Neural cell (in vitro differentiated cells): ENCODE measurements around the gene FPR1. TPM values are rescaled to one million over a fixed set of nuclear protein-coding genes. Genes with fewer than 3 reads are reported as not detected.

ENCODE experiments used
- H2AFZ ChIP-seq: fragments of 200-600, 300-800 bp; sonication (generic), shearing (Covaris generic); 2 replicates; pipeline ENCODE4 v1.6.0; 2014; ENCODE audit warnings: low read depth, mild to moderate bottlenecking, antibody characterized with exemption, low read length, moderate library complexity
- H3F3A ChIP-seq: fragments of 200-600 bp; shearing (Covaris generic); 2 replicates; pipeline ENCODE4 v1.6.1; 2016; ENCODE audit warnings: mild to moderate bottlenecking, moderate library complexity, mixed read lengths, antibody characterized with exemption, low read length; ENCODE audit not compliant: insufficient read depth, poor library complexity, severe bottlenecking
- H3K27ac ChIP-seq: fragments of 200-600, 300-800 bp; sonication (generic), shearing (Covaris generic); 2 replicates; pipeline ENCODE4 v1.5.1; 2014; ENCODE audit warnings: mild to moderate bottlenecking, low read length, moderate library complexity
- H3K27me3 ChIP-seq: fragments of 300-800, 200-600 bp; sonication (generic), shearing (Covaris generic); 2 replicates; pipeline ENCODE4 v1.6.0; 2014; ENCODE audit warnings: mild to moderate bottlenecking, low read depth, low read length, moderate library complexity; ENCODE audit not compliant: insufficient read depth
- H3K36me3 ChIP-seq: fragments of 300-800, 200-600 bp; sonication (generic), shearing (Covaris generic); 2 replicates; pipeline ENCODE4 v1.5.1; 2014; ENCODE audit warnings: mild to moderate bottlenecking, antibody characterized with exemption, low read length, moderate library complexity; ENCODE audit not compliant: insufficient read depth
- H3K4me2 ChIP-seq: fragments of 300-800, 200-600 bp; sonication (generic), shearing (Covaris generic); 2 replicates; pipeline ENCODE4 v1.6.0; 2014; ENCODE audit warnings: mild to moderate bottlenecking, low read length
- H3K4me3 ChIP-seq: fragments of 300-800, 200-600 bp; sonication (generic), shearing (Covaris generic); 2 replicates; pipeline ENCODE4 v1.5.1; 2014; ENCODE audit warnings: mild to moderate bottlenecking, low read length, moderate library complexity
- H3K79me2 ChIP-seq: fragments of 200-600 bp; shearing (Covaris generic); replicated peaks from 2 replicates; pipeline ENCODE4 v1.6.0; 2014; ENCODE audit warnings: mild to moderate bottlenecking, low read length, moderate library complexity; ENCODE audit not compliant: insufficient read depth
- H3K9ac ChIP-seq: fragments of 300-800, 200-600 bp; sonication (generic), shearing (Covaris generic); 2 replicates; pipeline ENCODE4 v1.6.1; 2016; ENCODE audit warnings: mild to moderate bottlenecking, low read length, mixed read lengths
- H3K9me2 ChIP-seq: fragments of 200-600 bp; shearing (Covaris generic); 2 replicates; pipeline ENCODE4 v1.6.1; 2016; ENCODE audit warnings: mild to moderate bottlenecking, low read length, mixed read lengths; ENCODE audit not compliant: insufficient read depth
- H3K9me3 ChIP-seq: fragments of 200-600, 300-800 bp; sonication (generic), shearing (Covaris generic); 2 replicates; pipeline ENCODE4 v1.6.1; 2016; ENCODE audit warnings: mild to moderate bottlenecking, mixed run types, low read length, moderate library complexity, mixed read lengths
- H4K20me1 ChIP-seq: fragments of 200-600 bp; shearing (Covaris generic); 2 replicates; pipeline ENCODE4 v1.6.1; 2016; ENCODE audit warnings: mild to moderate bottlenecking, mixed run types; ENCODE audit not compliant: insufficient read depth
- EP300 ChIP-seq: fragments of 450-650 bp; conservative IDR thresholded peaks from 2 replicates; pipeline ENCODE4 v1.6.1; 2014; ENCODE audit warnings: antibody characterized with exemption, mild to moderate bottlenecking, moderate library complexity; ENCODE audit not compliant: poor library complexity, severe bottlenecking
- POLR2AphosphoS5 ChIP-seq: IDR thresholded peaks from 2 replicates; pipeline ENCODE4 v1.6.1; 2012
- RAD21 ChIP-seq: fragments of 450-650 bp; conservative IDR thresholded peaks from 2 replicates; pipeline ENCODE4 v1.6.1; 2014; ENCODE audit warnings: antibody characterized with exemption, mild to moderate bottlenecking, moderate library complexity
- SMC3 ChIP-seq: fragments of 450-650 bp; conservative IDR thresholded peaks from 2 replicates; pipeline ENCODE4 v1.6.1; 2014; ENCODE audit warnings: antibody characterized with exemption, mild to moderate bottlenecking, moderate library complexity; ENCODE audit not compliant: poor library complexity
- TAF1 ChIP-seq: IDR thresholded peaks from 2 replicates; pipeline ENCODE4 v1.6.1; 2012; ENCODE audit warnings: low read depth
- polyA plus RNA-seq: library from polyadenylated mRNA; depleted of rRNA; stranded (reverse); fragments of >200 nt; gene quantifications from 2 replicates; pipeline ENCODE4 v1.2.3, GENCODE V29; 2014
- TF ChIP-seq, protein P1 (sequence below): fragments of 450-650 bp; IDR thresholded peaks from 2 replicates; pipeline ENCODE4 v1.5.1; 2014; ENCODE audit warnings: antibody characterized with exemption, mild to moderate bottlenecking, moderate library complexity; ENCODE audit not compliant: poor library complexity, severe bottlenecking

Gene FPR1
- polyA plus RNA-seq, 1 donor from 2014 or later, result not detected

GRCh38 chr19:51797480-51797879 lies 45.8 kb upstream of the FPR1 start:
- H3K4me3 ChIP-seq, result no peak overlapping the region
- no peak overlapping the region for H3K4me2 ChIP-seq
- H3K27me3 ChIP-seq, result no peaks in the 10 kb centered on the region
- no peaks in the 10 kb centered on the region for H3K9me2 ChIP-seq
- no peaks in the 10 kb centered on the region for H3K79me2 ChIP-seq
- no peak for TF ChIP-seq EP300
- TF ChIP-seq, protein P1, sequence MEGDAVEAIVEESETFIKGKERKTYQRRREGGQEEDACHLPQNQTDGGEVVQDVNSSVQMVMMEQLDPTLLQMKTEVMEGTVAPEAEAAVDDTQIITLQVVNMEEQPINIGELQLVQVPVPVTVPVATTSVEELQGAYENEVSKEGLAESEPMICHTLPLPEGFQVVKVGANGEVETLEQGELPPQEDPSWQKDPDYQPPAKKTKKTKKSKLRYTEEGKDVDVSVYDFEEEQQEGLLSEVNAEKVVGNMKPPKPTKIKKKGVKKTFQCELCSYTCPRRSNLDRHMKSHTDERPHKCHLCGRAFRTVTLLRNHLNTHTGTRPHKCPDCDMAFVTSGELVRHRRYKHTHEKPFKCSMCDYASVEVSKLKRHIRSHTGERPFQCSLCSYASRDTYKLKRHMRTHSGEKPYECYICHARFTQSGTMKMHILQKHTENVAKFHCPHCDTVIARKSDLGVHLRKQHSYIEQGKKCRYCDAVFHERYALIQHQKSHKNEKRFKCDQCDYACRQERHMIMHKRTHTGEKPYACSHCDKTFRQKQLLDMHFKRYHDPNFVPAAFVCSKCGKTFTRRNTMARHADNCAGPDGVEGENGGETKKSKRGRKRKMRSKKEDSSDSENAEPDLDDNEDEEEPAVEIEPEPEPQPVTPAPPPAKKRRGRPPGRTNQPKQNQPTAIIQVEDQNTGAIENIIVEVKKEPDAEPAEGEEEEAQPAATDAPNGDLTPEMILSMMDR, result no peak
- TF ChIP-seq POLR2AphosphoS5, result no peak
- TF ChIP-seq RAD21, result no peak
- no peak for TF ChIP-seq SMC3
- peaks cover 5% of the 10 kb centered on the region for H3K9me3 ChIP-seq
- no peak overlapping the region for H2AFZ ChIP-seq
- H3K9ac ChIP-seq, result no peak overlapping the region
- H3K27ac ChIP-seq, result no peak overlapping the region
- no peaks in the 10 kb centered on the region for H4K20me1 ChIP-seq
- no peaks in the 10 kb centered on the region for H3K36me3 ChIP-seq
- H3F3A ChIP-seq, result no peaks in the 10 kb centered on the region

- TF ChIP-seq EP300 (no peak), POLR2AphosphoS5 (no peak), TAF1 (no peak)
- Histone ChIP-seq H3K79me2 (no peaks in the 10 kb centered on the region), H3F3A (no peaks in the 10 kb centered on the region), H3K27ac (no peak overlapping the region), H3K36me3 (no peaks in the 10 kb centered on the region), H3K9ac (no peak overlapping the region), H2AFZ (no peak overlapping the region), H3K4me3 (no peak overlapping the region), H3K4me2 (no peak overlapping the region), H3K27me3 (no peaks in the 10 kb centered on the region), H4K20me1 (no peaks in the 10 kb centered on the region), H3K9me3 (peaks cover 5% of the 10 kb centered on the region), H3K9me2 (no peaks in the 10 kb centered on the region)
Observed at GRCh38 chr19:51796195-51796679, 44.6 kb upstream of the FPR1 start.

DNA sequence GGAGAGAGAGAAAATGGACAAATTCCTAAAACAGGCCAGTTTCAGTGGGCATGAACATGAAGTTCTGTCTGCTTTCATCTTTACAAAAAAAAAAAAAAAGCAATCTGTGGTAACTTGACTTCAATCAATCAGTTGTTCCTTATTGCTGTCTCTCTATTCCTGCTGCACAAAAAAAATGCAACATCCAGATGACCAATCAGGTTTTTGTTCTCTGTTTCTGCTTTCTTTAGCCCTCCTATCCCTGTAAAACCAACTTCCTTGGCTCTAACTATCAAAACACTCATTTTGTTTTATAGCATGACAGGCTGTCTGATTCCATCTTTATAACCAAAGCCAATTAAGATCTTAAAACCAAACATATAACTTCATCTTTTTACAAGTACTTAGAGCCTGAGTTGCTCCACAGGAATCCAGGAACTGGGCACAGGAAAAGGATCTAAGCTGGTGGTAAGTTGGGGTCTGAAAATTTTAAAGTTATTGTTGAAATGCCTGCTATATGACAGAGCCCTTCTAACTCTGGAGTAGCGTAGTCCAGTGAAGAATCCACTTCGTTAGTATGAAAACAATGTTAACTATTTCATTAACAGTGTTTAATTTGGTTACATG lies 43.3 kb upstream of the FPR1 start, which contains the start of gene FPR3:
Gene FPR3, plus strand, starts transcription at position 273 of the 606 bp plus-strand sequence. CDS start 28,592 bp downstream, outside the sequence.
- peaks cover 5% of the 10 kb centered on the region for H3K9me3 ChIP-seq
- no peak within 1 kb of the TSS for H3K27ac ChIP-seq
- no peaks in the 10 kb centered on the region for H3K9me2 ChIP-seq
- H3K4me3 ChIP-seq, result no peak within 1 kb of the TSS
- no peak within 1 kb of the TSS for H2AFZ ChIP-seq
- H3K79me2 ChIP-seq, result no peaks in the 10 kb centered on the region
- H3K4me2 ChIP-seq, result no peak within 1 kb of the TSS
- no peaks in the 10 kb centered on the region for H3F3A ChIP-seq
- H3K9ac ChIP-seq, result no peak within 1 kb of the TSS
- H4K20me1 ChIP-seq, result no peaks in the 10 kb centered on the region
- H3K27me3 ChIP-seq, result no peaks in the 10 kb centered on the region
- TF ChIP-seq, protein P1, result no peak
- no peak for TF ChIP-seq POLR2AphosphoS5
- no peaks in the 10 kb centered on the region for H3K36me3 ChIP-seq
